Endodermal cell (in vitro differentiated cells): ENCODE data around the gene ZNF331. TPM values are rescaled to one million over a fixed set of nuclear protein-coding genes. Genes with fewer than 3 reads are reported as not detected.

ENCODE experiments used
- DNase-seq: peaks from one replicate; pipeline ENCODE4 v3.0.0-alpha.2; 2017
- H3K27ac ChIP-seq: 2 replicates; pipeline ENCODE4 v1.5.1; 2013; ENCODE audit warnings: mild to moderate bottlenecking, low read depth, low read length, moderate library complexity
- H3K27me3 ChIP-seq: 2 replicates; pipeline ENCODE4 v1.6.1; 2013; ENCODE audit warnings: mild to moderate bottlenecking, low read length, moderate library complexity; ENCODE audit not compliant: insufficient read depth, control insufficient read depth, poor library complexity, severe bottlenecking
- H3K36me3 ChIP-seq: 2 replicates; pipeline ENCODE4 v1.7.0; 2013; ENCODE audit warnings: mild to moderate bottlenecking, low read length, moderate library complexity; ENCODE audit not compliant: control insufficient read depth, insufficient read depth
- H3K4me1 ChIP-seq: one replicate; pipeline ENCODE4 v1.7.0; 2013; ENCODE audit warnings: low read length; ENCODE audit not compliant: control insufficient read depth, insufficient read depth
- H3K4me3 ChIP-seq: 2 replicates; pipeline ENCODE4 v1.5.1; 2013; ENCODE audit warnings: mild to moderate bottlenecking, low read length, moderate library complexity
- H3K9ac ChIP-seq: 2 replicates; pipeline ENCODE4 v1.6.1; 2013; ENCODE audit warnings: mild to moderate bottlenecking, low read length, moderate library complexity; ENCODE audit not compliant: poor library complexity, severe bottlenecking; ENCODE audit errors: extremely low read depth
- H3K9me3 ChIP-seq: 2 replicates; pipeline ENCODE4 v1.6.1; 2013; ENCODE audit warnings: mild to moderate bottlenecking, low read length, moderate library complexity; ENCODE audit not compliant: control insufficient read depth
- H3K27ac Mint-ChIP-seq: 2 replicates; pipeline ENCODE4 v1.8.0; 2020; ENCODE audit warnings: mixed read lengths
- H3K27me3 Mint-ChIP-seq: 2 replicates; pipeline ENCODE4 v1.8.0; 2021; ENCODE audit warnings: mild to moderate bottlenecking, mixed read lengths; ENCODE audit not compliant: insufficient read depth
- H3K36me3 Mint-ChIP-seq: 2 replicates; pipeline ENCODE4 v1.8.0; 2020; ENCODE audit warnings: low read depth, mixed read lengths
- H3K4me1 Mint-ChIP-seq: 2 replicates; pipeline ENCODE4 v1.8.0; 2020; ENCODE audit warnings: mixed read lengths
- H3K4me3 Mint-ChIP-seq: 2 replicates; pipeline ENCODE4 v1.8.0; 2020; ENCODE audit warnings: mild to moderate bottlenecking, moderate library complexity, mixed read lengths
- H3K9me3 Mint-ChIP-seq: 2 replicates; pipeline ENCODE4 v1.8.0; 2020; ENCODE audit warnings: mild to moderate bottlenecking, mixed read lengths
- CTCF ChIP-seq: fragments of 200-600 bp; sonication (generic); conservative IDR thresholded peaks from 2 replicates; pipeline ENCODE4 v1.5.0; 2021; ENCODE audit warnings: antibody characterized with exemption, mild to moderate bottlenecking
- WGBS, 2 experiments: methylation state at CpG; one replicate each; pipeline versions ENCODE4 v1.1.5 to v1.1.7; 2013; ENCODE audit warnings: missing lambda C conversion rate in 2 of 2, mixed read lengths in 1 of 2; ENCODE audit not compliant: insufficient coverage in 1 of 2, insufficient read length in 1 of 2; 5-methylcytosine and 5-hydroxymethylcytosine counted together
- total RNA-seq, 2 donors: library from RNA; stranded (reverse); fragmentation: NEBNext Ultra II Directional in 1 of 2; extraction: Animal tissue kit (Norgen Biotek cat#: 25700) in 1 of 2; gene quantifications; 2 replicates in 1 of 2; 3 replicates in 1 of 2; pipeline ENCODE4 v1.2.1, GENCODE V29; 2021

Gene ZNF331
- total RNA-seq, 2 donors from 2014 or later = 32.1 to 50.1 TPM

- H3K9me3 ChIP-seq = no peaks in the 10 kb centered on the region
- WGBS, 2 experiments = 89 to 95% methylated on average over 4 to 6 of the region's 6 CpGs
- no peaks in the 10 kb centered on the region for H3K4me1 ChIP-seq
- Mint-ChIP-seq H3K4me3 (no peak overlapping the region), H3K27ac (no peak overlapping the region), H3K36me3 (peaks cover 20% of the 10 kb centered on the region), H3K27me3 (no peaks in the 10 kb centered on the region), H3K9me3 (peaks cover 2% of the 10 kb centered on the region), H3K4me1 (peaks cover 3% of the 10 kb centered on the region)
- no peak for TF ChIP-seq CTCF
- no peak overlapping the region for H3K9ac ChIP-seq
- no peak for DNase-seq
- H3K27ac ChIP-seq = no peak overlapping the region
- H3K4me3 ChIP-seq = no peak overlapping the region
- H3K27me3 ChIP-seq = no peaks in the 10 kb centered on the region
- H3K36me3 ChIP-seq = peaks cover 5% of the 10 kb centered on the region
Measured at GRCh38 chr19:53552001-53552721, 14.2 kb downstream of the ZNF331 start.

GRCh38 chr19:53553156-53553555, 15.2 kb downstream of the ZNF331 start:
- no peak overlapping the region for H3K4me3 Mint-ChIP-seq
- H3K36me3 Mint-ChIP-seq = peaks cover 29% of the 10 kb centered on the region
- 100% methylated on average over 1 of the region's 2 CpGs for WGBS, 2 experiments
- H3K4me3 ChIP-seq = no peak overlapping the region
- TF ChIP-seq CTCF = no peak
- H3K36me3 ChIP-seq = no peaks in the 10 kb centered on the region
- H3K27ac Mint-ChIP-seq = no peak overlapping the region
- DNase-seq = no peak
- H3K27me3 Mint-ChIP-seq = no peaks in the 10 kb centered on the region
- peaks cover 2% of the 10 kb centered on the region for H3K9me3 Mint-ChIP-seq
- no peaks in the 10 kb centered on the region for H3K27me3 ChIP-seq
- H3K27ac ChIP-seq = no peak overlapping the region
- no peaks in the 10 kb centered on the region for H3K9me3 ChIP-seq
- H3K4me1 Mint-ChIP-seq = peaks cover 3% of the 10 kb centered on the region
- no peaks in the 10 kb centered on the region for H3K4me1 ChIP-seq
- no peak overlapping the region for H3K9ac ChIP-seq

- Histone ChIP-seq H3K4me3 (peak overlapping the region; percentile 79), H3K9ac (peak overlapping the region; percentile 11), H3K27ac (no peak overlapping the region), H3K9me3 (peaks cover 8% of the 10 kb centered on the region), H3K27me3 (no peaks in the 10 kb centered on the region), H3K36me3 (peaks cover 7% of the 10 kb centered on the region), H3K4me1 (no peaks in the 10 kb centered on the region)
- Mint-ChIP-seq H3K4me1 (peaks cover 2% of the 10 kb centered on the region), H3K9me3 (peaks cover 4% of the 10 kb centered on the region), H3K27me3 (no peaks in the 10 kb centered on the region), H3K36me3 (peaks cover 38% of the 10 kb centered on the region), H3K27ac (peak overlapping the region; percentile 26), H3K4me3 (no peak overlapping the region)
- TF ChIP-seq CTCF = no peak
- DNase-seq = no peak
- 52 to 59% methylated on average over 54 to 77 of the region's 77 CpGs for WGBS, 2 experiments
Measured at GRCh38 chr19:53553865-53554791, 16.2 kb downstream of the ZNF331 start.
